Smooth muscle cell of trachea (primary cell): ENCODE data around the gene WNT9B. TPM values are rescaled to one million over a fixed set of nuclear protein-coding genes. Genes with fewer than 3 reads are reported as not detected.

Experiments
- total RNA-seq: library from RNA; depleted of rRNA; stranded (reverse); fragments of >200 nt; gene quantifications from 2 replicates; pipeline ENCODE4 v1.2.1, GENCODE V29; 2014

Gene WNT9B
- total RNA-seq = 0.44 TPM in 1 of 2 replicates, not detected in the other

DNA sequence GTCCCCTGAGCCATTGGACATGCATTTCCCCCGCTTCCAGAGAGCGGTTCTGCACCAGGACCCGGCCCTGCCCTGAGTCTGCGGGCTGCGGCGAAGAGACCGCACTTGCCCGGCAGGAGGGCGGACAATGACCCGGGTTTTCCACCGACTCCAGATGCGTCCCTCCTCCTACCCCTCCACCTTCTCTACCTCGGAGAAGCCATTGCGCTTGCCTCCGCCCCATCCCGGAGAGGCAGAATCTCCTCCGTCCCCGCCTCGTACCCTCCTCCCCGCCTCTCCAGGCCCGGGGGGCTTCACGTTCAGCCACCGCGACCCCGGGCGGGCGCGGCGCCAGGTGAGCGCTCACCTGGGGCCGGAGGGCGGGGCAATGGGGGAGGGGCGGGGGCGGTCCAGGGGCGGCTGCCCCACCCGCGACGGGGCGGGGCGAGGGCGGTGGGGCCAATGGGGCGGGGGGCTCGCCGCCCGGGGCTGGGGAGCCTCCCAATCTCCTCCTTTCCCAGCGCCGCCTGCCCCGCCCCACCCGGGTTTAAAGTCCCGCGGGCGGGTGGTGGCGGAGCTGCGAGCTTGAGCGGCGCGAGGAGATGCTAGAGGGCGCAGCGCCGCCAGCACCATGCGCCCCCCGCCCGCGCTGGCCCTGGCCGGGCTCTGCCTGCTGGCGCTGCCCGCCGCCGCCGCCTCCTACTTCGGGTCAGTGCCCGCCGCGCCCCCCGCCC lies at the start of gene WNT9B:
Gene WNT9B, plus strand, starts transcription at position 555 of the 713 bp plus-strand sequence. Its CDS starts 56 bp downstream, at position 611.

GRCh38 chr17:46818316-46818928 lies 33.0 kb upstream of the WNT9B start, which contains the start of gene WNT3:
Gene WNT3, minus strand, starts transcription at chr17:46818692. Its CDS starts 95 bp downstream, at chr17:46818597.

DNA sequence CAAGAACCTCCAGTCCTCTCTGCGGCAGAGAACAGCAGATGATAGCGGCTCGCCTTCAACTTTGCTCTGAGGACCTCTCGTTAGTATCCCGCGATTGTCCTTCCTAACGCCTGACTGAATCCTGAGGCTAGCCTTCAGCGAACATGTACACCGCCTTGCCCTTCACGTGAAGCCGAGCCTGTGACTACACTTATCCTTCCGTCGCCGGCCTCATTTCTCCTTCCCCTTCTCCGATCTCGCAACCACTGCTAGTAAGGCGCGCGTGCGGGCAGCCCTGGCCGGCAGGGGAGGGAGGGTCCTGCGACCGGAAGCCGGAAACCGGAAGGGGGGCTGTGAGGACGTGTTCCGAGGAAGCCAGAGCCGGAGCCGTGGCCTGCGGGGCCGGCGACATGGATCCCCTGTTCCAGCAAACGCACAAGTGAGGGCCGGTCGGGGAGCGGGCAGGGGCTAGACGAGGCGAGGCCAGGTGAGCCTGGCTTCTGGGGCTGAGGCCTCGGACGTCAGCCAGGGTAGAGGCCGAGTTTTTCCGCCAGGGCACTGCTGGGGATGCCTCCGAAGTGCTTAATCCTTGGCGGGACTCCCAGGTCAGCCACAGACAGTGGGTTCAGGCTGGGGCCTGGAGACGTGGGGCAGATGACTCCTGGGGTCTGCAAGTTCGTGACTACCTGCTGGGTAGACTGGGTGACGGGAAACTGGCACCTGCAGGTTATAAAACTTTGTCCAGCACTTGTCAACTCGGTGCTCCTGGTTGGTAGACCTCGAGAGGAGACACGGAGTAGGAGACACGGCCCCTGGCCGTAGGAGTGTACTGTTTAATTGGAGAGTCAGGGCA lies 71.6 kb downstream of the WNT9B start, which contains the start of gene GOSR2:
Gene GOSR2, plus strand, starts transcription at position 357 of the 832 bp plus-strand sequence. Its CDS starts 33 bp downstream, at position 390.

Other genes starting within 250 kb of the WNT9B start
- gene WNT3, start 32.9 kb upstream of the WNT9B start, total RNA-seq = 0.83 and 1.2 TPM in 2 replicates
- 45.8 and 57.1 TPM in 2 replicates for gene GOSR2, start 71.6 kb downstream of the WNT9B start, total RNA-seq
- gene RPRML, start 127.7 kb downstream of the WNT9B start, total RNA-seq = not detected in 2 replicates